Muscle of back (tissue), 11 donors: ENCODE measurements around the gene SRP14. TPM values are rescaled to one million over a fixed set of nuclear protein-coding genes. Genes with fewer than 3 reads are reported as not detected.
A peak's percentile ranks its signal among the peaks of the same experiment; 100 is the strongest.
"Not testable (repeated sequence)": the region's sequence is repeated elsewhere in the genome, so short reads cannot be mapped to it uniquely, and the experiment has no call there.

Source experiments
- DNase-seq, 3 donors: peaks; one replicate each; pipeline versions ENCODE4 v3.0.0 to v3.0.0-alpha.2; 2013
- polyA plus RNA-seq, 10 donors: library from polyadenylated mRNA; unstranded; fragments of 120-200 nt; gene quantifications; one replicate each; pipeline ENCODE4 v1.2.1, GENCODE V29; 2013; ENCODE audit not compliant: insufficient read length in 10 of 10

SRP14 gene
- polyA plus RNA-seq, 10 donors: 277 to 417 (median 317) TPM

- no peak for DNase-seq
These were observed 14.3 kb upstream of the SRP14 start for GRCh38 chr15:40053079-40053830.

- no peak for DNase-seq
These were observed 13.6 kb upstream of the SRP14 start for GRCh38 chr15:40052604-40053003.

- DNase-seq: no peak
These were observed 12.8 kb upstream of the SRP14 start for GRCh38 chr15:40051616-40052415.

- peak in 1 of 3 donors; percentile 77 for DNase-seq
These were observed 11.9 kb upstream of the SRP14 start for GRCh38 chr15:40050788-40051470.

DNA sequence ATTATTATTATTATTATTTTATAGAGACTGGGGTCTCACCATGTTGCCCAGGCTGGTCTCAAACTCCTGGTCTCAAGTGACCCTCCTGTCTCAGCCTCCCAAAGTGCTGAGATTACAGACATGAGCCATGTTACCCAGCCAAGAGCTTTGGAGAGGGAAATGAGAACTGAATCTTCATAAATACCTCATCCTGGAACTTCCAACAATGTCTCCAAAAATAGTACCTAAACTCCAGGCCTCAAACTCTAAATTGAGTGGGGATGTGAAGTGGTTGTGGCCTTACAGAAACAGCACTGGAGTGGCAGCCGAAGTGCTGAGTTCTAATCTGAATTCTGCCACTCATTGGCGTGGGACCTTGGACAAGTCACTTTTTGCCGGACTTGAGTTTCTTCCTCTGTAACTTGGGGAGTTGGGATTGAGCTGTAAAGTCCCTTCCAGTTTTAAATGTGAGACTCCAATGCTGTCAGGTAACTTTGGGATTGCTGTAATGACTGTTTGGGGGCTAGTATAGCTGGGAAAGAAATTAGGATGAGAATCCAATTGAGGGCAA is 10.0 kb upstream of the SRP14 start:
- no peak for DNase-seq

DNA sequence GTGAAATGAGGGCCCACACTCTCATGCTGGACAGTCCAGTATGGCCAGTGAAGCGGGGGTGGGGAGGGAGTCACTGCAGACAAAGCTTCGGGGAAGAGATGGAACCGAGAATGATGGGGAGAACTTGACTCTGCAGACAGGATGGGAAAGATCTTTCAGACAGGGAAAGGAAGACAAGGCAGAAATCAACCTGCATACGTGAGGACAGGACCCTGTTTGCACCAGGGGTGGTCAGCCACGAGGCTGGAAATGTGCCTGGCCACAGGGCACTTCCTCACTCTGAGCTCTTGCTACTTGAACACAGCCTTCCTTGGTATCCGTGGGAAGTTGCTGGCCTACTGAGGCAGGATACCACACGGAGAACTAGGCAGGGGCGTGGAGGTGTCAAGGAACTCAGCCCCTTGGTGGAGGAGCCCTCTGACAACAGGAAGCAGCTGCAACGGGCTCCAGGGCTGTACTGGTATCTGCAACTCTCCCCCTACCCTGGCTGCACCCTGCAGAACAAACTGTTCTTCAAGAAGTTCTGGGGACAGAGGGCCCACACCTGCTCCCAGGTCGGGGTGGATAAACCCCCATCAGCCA is 9.3 kb upstream of the SRP14 start:
- no peak for DNase-seq

- DNase-seq: peak in 2 of 3 donors; percentile 48 to 64
These were observed 8.6 kb upstream of the SRP14 start for GRCh38 chr15:40047415-40048210.

DNA sequence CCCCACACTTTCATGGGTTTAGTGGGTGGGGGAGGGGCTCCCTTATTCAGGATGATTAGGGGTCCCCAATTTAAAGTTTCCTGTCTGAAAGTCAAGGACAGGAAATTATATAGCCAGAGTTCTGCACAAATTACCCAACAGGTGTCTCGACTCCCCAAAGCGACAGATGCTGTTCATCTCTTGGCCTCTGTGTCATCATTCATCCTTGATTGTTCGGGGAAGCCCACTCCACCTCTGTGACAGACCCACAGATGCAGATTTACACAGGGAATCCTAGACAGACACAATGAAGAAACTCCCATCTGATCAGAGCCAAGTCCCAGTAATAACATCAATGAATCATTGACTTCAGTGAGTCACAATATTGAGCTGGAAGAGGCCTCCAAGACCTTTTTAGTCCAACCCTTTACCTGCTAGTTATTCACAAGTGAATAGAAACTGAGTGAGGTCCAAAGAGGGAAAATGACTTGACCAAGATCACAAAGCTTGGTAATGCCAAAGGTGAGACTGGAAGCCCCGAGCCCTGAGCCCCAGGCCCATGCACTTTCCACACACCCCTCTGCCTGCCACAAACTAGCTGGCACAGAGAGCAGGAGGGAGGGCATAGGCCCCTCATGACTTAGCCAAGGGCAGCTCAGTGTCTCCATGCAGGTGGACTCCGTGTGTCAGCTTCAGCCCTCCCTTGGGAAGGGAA is 7.9 kb upstream of the SRP14 start:
- no peak for DNase-seq

DNA sequence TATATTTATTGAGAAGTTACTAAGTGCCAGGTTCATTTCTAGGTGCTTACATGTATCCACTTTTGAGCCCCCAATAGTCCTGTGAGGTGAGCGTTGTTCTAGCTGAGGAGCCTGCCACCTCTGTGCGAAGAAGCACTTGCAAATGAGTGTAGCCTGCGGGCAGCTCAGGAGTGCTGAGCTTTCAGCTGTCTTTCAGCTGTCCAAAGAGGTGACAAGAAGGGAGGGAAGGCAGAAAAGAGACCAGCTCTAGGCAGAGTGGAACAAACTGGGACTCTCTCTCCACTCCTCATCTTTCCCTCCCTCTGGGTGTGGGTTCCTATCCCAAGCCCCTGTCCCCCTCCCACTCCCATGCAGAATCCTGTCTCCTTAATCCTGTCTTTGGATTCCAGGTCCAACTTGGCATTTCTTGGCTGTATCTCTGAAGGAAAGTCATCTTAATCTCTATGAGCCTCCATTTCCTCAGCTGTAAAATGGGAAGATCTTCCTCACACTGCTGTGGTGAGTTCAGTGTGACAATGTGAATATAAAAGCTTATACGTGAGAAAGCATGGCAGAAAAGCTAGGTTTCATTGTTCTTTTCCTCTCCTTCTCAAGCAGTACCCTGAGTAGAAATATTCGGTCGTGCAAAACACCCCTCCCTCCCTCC is 6.7 kb upstream of the SRP14 start:
- DNase-seq: no peak

- DNase-seq: peak; percentile 80 to 93 (median 87)
These were observed 6.0 kb upstream of the SRP14 start for GRCh38 chr15:40044717-40045571.

DNA sequence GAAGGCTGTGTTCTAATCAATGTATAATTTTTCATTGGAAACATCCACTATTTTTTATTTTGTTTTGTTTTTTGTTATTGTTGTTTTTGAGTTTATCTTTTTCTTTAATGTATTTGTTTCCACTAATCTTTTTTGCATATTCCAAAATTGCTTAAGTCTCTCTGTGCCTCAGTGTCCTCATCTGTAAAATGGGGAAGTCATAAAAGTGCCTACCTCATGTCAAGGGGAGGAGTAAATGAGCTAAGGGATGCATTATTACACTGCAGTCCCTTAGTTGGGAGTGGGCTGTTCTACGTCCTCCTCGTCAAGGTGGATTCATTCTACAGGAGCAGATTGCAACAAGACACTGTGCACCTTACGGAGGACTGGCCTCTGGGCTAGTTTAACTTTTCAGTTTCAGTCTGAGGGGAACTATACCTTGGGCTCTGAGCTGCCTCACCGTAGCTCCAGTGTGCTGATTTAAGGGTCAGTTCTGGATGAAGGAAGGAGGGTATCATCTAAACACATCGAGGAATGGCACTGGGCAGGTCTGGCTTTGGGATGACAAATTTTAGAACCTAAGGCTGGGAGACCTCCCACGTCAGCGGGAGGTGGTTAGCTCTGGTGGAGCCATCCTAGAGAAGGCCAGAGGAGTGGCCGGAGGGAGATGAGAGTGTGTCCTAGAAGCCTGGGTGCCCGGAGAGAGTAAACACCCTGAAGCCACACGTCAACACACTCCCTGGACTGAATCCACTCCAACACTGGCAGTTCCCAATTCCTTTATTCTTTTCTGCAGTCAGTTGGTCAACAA is 5.1 kb upstream of the SRP14 start:
- no peak for DNase-seq

DNA sequence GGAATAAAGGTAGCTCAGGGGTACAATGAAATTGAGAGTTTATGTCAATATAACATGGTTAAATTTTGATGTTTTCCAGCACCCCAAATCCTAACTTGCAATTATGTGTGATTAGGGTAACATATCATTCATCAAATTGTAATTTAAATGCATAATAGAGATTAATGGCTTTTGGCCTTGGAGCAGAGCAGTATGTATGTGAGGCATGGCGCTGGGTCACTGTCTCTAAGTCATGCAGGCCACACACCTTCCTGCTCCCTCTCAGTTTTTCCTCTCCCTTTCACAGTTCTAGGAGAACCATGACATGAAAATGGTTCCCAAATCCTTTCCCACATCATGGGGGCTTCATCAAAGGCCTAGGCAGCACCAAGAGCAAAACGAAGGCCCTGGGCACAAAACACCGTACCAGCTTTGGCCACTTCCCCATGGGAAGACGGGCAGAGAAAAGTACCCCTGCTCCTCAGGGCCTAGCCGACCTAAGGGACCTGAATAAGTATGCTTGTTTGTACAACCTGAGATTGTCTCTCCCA is 3.9 kb upstream of the SRP14 start:
- no peak for DNase-seq

DNA sequence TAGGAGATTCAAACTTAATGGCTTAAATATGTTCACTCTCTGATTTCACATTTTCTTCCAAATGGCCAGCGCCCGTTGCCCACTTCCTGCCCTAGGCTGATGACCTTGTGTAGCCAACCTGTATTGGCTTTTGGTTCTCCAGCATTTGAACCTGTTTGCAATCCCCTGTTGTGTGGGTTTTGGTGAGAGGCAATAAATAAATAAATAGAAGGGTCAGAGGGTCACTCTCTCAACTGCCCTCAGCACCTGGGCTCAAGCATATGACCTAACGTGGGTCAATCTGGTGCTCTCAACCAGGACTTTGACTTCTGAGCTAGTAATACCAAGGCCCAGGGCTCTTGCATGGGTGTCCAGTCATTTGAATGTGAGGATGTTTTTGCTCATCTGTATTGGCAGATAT is 1.8 kb upstream of the SRP14 start:
- no peak for DNase-seq

DNA sequence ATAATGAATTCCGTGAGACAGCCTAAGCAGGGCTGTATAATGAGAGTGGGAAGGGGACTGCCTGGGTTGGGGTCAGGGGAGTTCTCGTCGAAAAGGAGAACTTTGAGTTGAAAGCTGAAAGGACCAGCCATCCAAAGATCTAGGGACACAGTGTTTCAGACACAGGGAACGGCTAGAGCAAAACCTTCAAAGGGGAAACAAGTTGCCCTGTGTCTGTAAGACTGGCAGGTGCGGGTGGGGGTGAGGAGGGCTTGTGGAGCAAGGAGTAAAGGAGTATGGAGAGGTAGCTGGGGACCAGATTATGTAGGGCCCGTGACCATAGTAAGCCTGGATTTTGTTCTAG is 1.3 kb upstream of the SRP14 start:
- no peak for DNase-seq

DNA sequence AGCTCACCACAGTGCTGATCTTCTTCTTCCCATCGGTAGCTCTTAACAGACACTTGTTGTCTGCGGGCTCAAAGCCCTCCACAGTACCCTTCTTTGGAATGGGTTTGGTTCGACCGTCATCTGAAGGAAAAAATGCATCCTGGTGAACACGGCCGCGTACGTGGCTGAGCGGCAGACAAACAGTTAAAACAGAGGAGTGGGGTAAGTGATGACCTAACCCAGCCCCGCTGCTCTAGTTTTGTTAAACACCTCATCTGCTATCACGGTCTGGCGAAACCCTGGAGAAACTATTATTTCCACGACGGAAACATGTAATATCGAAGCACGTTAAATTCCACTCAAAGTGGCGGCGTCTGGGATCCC is 725 bp downstream of the SRP14 start:
- no peak for DNase-seq

- DNase-seq: no peak
These were observed 1.3 kb downstream of the SRP14 start for GRCh38 chr15:40037721-40038120.

DNA sequence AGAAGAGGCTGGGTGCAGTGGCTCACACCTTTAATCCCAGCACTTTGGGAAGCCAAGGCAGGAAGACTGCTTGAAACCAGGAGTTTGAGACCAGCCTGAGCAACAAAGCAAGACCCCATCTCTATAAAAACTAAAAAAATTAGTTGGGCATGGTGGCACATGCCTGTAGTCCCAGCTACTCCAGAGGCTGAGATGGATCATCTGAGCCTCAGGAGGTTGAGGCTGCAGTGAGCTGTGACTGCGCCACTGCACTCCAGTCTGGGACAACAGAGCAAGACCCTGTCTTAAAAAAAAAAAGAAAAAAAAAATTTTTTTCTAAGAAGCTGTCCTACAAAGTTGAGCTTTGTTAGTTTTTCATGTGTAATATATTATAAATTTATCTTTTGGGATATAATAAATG is 3.8 kb downstream of the SRP14 start:
- not testable (repeated sequence) for DNase-seq
